Sigmoid colon (tissue), 4 donors: Measurements from ENCODE around the gene ALDH3B1.

ENCODE experiments used
- EP300 ChIP-seq, 4 donors: sonication (generic); formaldehyde crosslinking; IDR thresholded peaks; one replicate each; pipeline ENCODE4 v1.6.1; 2017; ENCODE audit warnings: antibody characterized with exemption in 4 of 4
- POLR2A ChIP-seq, 2 donors: fragments of 450-650 bp; IDR thresholded peaks; one replicate each; pipeline ENCODE4 v1.6.1; 2016; ENCODE audit warnings: antibody characterized with exemption in 2 of 2, mild to moderate bottlenecking in 2 of 2, moderate library complexity in 2 of 2
- POLR2AphosphoS5 ChIP-seq, 4 donors: sonication (generic); formaldehyde crosslinking; IDR thresholded peaks; one replicate each; pipeline ENCODE4 v1.6.1; 2017; ENCODE audit warnings: antibody characterized with exemption in 4 of 4
- TF ChIP-seq, protein P1 (sequence below), 4 experiments: fragments of 450-650 bp in 3 of 4; fragments of 200-600 bp in 1 of 4; IDR thresholded peaks; one replicate each; pipeline ENCODE4 v1.5.1; 2016 to 2019; ENCODE audit warnings: antibody characterized with exemption in 4 of 4, mild to moderate bottlenecking in 3 of 4, moderate library complexity in 2 of 4

- TF ChIP-seq, protein P1, sequence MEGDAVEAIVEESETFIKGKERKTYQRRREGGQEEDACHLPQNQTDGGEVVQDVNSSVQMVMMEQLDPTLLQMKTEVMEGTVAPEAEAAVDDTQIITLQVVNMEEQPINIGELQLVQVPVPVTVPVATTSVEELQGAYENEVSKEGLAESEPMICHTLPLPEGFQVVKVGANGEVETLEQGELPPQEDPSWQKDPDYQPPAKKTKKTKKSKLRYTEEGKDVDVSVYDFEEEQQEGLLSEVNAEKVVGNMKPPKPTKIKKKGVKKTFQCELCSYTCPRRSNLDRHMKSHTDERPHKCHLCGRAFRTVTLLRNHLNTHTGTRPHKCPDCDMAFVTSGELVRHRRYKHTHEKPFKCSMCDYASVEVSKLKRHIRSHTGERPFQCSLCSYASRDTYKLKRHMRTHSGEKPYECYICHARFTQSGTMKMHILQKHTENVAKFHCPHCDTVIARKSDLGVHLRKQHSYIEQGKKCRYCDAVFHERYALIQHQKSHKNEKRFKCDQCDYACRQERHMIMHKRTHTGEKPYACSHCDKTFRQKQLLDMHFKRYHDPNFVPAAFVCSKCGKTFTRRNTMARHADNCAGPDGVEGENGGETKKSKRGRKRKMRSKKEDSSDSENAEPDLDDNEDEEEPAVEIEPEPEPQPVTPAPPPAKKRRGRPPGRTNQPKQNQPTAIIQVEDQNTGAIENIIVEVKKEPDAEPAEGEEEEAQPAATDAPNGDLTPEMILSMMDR (IDR thresholded peaks at IDR 0.05) = no peak
- TF ChIP-seq POLR2AphosphoS5 (IDR thresholded peaks at IDR 0.05) (no peak), EP300 (IDR thresholded peaks at IDR 0.05) (no peak), POLR2A (IDR thresholded peaks at IDR 0.05) (no peak)
Observed at GRCh38 chr11:68065841-68066240, 55.7 kb downstream of the ALDH3B1 start.
